ENCODE measurements around the gene ENOPH1. TPM values are rescaled to one million over a fixed set of nuclear protein-coding genes. Genes with fewer than 3 reads are reported as not detected.
A peak's percentile ranks its signal among the peaks of the same experiment; 100 is the strongest.

The ENOPH1 gene
- total RNA-seq, 1 donor from 2014 or later: 136 TPM

GRCh38 chr4:82479562-82479961 is 49.2 kb downstream of the ENOPH1 start:
- DNase-seq (ENCODE audit: low read depth) (no peak), FAIRE-seq (no peak)
- H3K4me3 ChIP-seq (ENCODE audit: low read depth, low read length): no peak overlapping the region
- no peaks in the 10 kb centered on the region for H3K36me3 ChIP-seq (ENCODE audit: control insufficient read depth, insufficient read depth, low read length)
- H3K27me3 ChIP-seq (ENCODE audit: control insufficient read depth, insufficient read depth, low read length): no peaks in the 10 kb centered on the region
- TF ChIP-seq CTCF (IDR thresholded peaks at IDR 0.05; ENCODE audit: insufficient read depth, low read length, severe bottlenecking): no peak

DNA sequence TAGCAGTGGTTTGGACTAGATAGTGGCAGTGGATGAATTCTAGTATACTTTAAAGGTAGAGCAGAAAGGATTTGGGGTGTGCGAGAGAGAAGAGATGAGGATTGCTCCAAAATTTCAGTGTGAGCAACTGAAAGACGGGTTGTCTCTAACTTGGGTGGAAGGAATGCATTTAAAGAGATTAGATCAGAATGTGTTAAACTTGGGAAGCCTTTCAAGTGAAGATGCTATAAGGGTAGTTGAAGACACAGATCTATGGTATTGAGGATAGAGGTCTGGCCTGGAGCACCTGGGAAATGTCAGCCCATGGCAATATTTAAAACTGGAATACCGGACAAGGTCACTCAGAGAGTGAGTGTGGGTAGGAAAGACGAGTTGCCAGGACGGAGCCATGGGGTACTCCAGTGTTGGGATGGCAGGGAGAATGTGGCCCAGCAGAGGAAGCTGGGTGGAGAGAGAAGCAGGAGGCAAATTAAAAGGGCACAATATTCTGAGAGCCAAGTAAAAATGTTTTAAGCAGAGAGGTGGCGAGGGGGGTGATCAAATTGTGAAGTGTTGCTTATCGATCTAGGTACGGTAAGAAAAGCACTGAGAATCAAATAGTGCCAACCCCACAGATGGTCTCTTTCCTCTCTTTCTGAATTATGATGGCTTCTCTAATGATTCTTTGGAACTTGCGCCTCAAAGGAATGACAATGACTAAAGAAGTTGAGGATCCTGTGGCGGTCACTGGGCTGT is 50.5 kb downstream of the ENOPH1 start:
- no peaks in the 10 kb centered on the region for H3K36me3 ChIP-seq (ENCODE audit: control insufficient read depth, insufficient read depth, low read length)
- FAIRE-seq (no peak), DNase-seq (ENCODE audit: low read depth) (no peak)
- H3K27me3 ChIP-seq (ENCODE audit: control insufficient read depth, insufficient read depth, low read length): no peaks in the 10 kb centered on the region
- no peak overlapping the region for H3K4me3 ChIP-seq (ENCODE audit: low read depth, low read length)
- TF ChIP-seq CTCF (IDR thresholded peaks at IDR 0.05; ENCODE audit: insufficient read depth, low read length, severe bottlenecking): no peak

DNA sequence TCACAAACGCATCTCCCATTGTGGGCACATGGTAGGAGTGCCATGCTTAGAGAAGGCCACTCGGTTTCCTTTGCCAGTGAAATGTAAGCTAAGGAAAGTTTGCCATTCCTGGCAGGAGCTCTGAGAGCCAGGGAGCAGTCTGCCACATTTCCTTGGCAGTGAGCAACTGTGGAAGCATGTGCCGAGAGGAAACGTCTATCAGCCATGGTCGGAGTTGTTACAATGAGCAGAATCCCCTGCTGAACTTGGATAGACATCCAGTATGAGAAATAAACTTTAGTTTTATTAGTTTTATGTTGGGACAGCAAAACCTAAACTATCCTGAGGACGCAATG is 51.1 kb downstream of the ENOPH1 start:
- Histone ChIP-seq H3K36me3 (ENCODE audit: control insufficient read depth, insufficient read depth, low read length) (no peaks in the 10 kb centered on the region), H3K4me3 (ENCODE audit: low read depth, low read length) (no peak overlapping the region), H3K27me3 (ENCODE audit: control insufficient read depth, insufficient read depth, low read length) (no peaks in the 10 kb centered on the region)
- DNase-seq (ENCODE audit: low read depth) (no peak), FAIRE-seq (no peak)
- TF ChIP-seq CTCF (IDR thresholded peaks at IDR 0.05; ENCODE audit: insufficient read depth, low read length, severe bottlenecking): no peak

GRCh38 chr4:82482387-82482786 is 52.0 kb downstream of the ENOPH1 start:
- Histone ChIP-seq H3K36me3 (ENCODE audit: control insufficient read depth, insufficient read depth, low read length) (no peaks in the 10 kb centered on the region), H3K27me3 (ENCODE audit: control insufficient read depth, insufficient read depth, low read length) (no peaks in the 10 kb centered on the region), H3K4me3 (ENCODE audit: low read depth, low read length) (no peak overlapping the region)
- TF ChIP-seq CTCF (IDR thresholded peaks at IDR 0.05; ENCODE audit: insufficient read depth, low read length, severe bottlenecking): no peak
- no peak for FAIRE-seq
- no peak for DNase-seq (ENCODE audit: low read depth)

- no peak for DNase-seq (ENCODE audit: low read depth)
- TF ChIP-seq CTCF (IDR thresholded peaks at IDR 0.05; ENCODE audit: insufficient read depth, low read length, severe bottlenecking): no peak
- no peaks in the 10 kb centered on the region for H3K27me3 ChIP-seq (ENCODE audit: control insufficient read depth, insufficient read depth, low read length)
- no peaks in the 10 kb centered on the region for H3K36me3 ChIP-seq (ENCODE audit: control insufficient read depth, insufficient read depth, low read length)
- FAIRE-seq: peak; percentile 13
- H3K4me3 ChIP-seq (ENCODE audit: low read depth, low read length): no peak overlapping the region
Observed at GRCh38 chr4:82484996-82485783, 54.8 kb downstream of the ENOPH1 start.
